HEK293 (cell line): ENCODE results near the gene EDAR.

Source experiments
- CTCF ChIA-PET: fragments of 350-600 bp; formaldehyde crosslinking; extraction: SDS; loops from one replicate; lab custom pipeline; 2021; ENCODE audit warnings: antibody characterized with exemption; lab: Yijun Ruan, JAX
- POLR2A ChIA-PET: fragments of 300-600 bp; formaldehyde crosslinking; extraction: SDS; loops from one replicate; lab custom pipeline; 2020; ENCODE audit warnings: antibody characterized with exemption, inconsistent platforms; lab: Yijun Ruan, JAX
- H3K27ac ChIP-seq: fragments of 200-500 bp; sonication (Bioruptor generic); 2 replicates; pipeline ENCODE4 v1.5.1; 2014; ENCODE audit warnings: low read depth, low read length, control low read depth, inconsistent platforms; ENCODE audit errors: extremely low read depth
- H3K36me3 ChIP-seq, 2 experiments: fragments of 200-500 bp in 1 of 2; sonication (Bioruptor generic) in 1 of 2; 1 replicate in 1 of 2; 2 replicates in 1 of 2; pipeline ENCODE4 v1.5.1; 2014 to 2017; ENCODE audit warnings: inconsistent platforms in 2 of 2, low read length in 2 of 2; ENCODE audit not compliant: control insufficient read depth in 2 of 2, insufficient read depth in 1 of 2
- H3K4me1 ChIP-seq: fragments of 200-500 bp; sonication (Bioruptor generic); 2 replicates; pipeline ENCODE4 v1.5.1; 2014; ENCODE audit warnings: mild to moderate bottlenecking, low read length, inconsistent platforms; ENCODE audit not compliant: control insufficient read depth, insufficient read depth
- H3K4me3 ChIP-seq: 2 replicates; pipeline ENCODE4 v1.5.1; 2011; ENCODE audit warnings: low read depth, mild to moderate bottlenecking, control low read depth, low read length, moderate library complexity
- H3K9me3 ChIP-seq: fragments of 200-500 bp; sonication (Bioruptor generic); 2 replicates; pipeline ENCODE4 v1.5.1; 2014; ENCODE audit warnings: low read depth, low read length, inconsistent platforms; ENCODE audit not compliant: control insufficient read depth, insufficient read depth
- GLI2 ChIP-seq: fragments of 450-650 bp; formaldehyde crosslinking; IDR thresholded peaks from 2 replicates; pipeline ENCODE4; 2017; ENCODE audit warnings: missing biosample characterization, missing genetic modification characterization, low read depth, borderline replicate concordance
- GLI4 ChIP-seq: fragments of 450-650 bp; formaldehyde crosslinking; IDR thresholded peaks from 2 replicates; pipeline ENCODE4 v1.5.1; 2016; ENCODE audit warnings: missing biosample characterization, missing genetic modification characterization
- OSR2 ChIP-seq: fragments of 450-650 bp; formaldehyde crosslinking; IDR thresholded peaks from 2 replicates; pipeline ENCODE4 v1.5.1; 2016; ENCODE audit warnings: missing biosample characterization, missing genetic modification characterization
- TCF7L2 ChIP-seq: IDR thresholded peaks from 2 replicates; pipeline ENCODE4 v1.6.1; 2011; ENCODE audit warnings: low read depth, mild to moderate bottlenecking, inconsistent platforms, low read length, moderate library complexity, borderline replicate concordance
- ZFP41 ChIP-seq: fragments of 450-650 bp; formaldehyde crosslinking; IDR thresholded peaks from 2 replicates; pipeline ENCODE4 v1.5.1; 2016; ENCODE audit warnings: missing biosample characterization, missing genetic modification characterization, borderline replicate concordance
- ZNF37A ChIP-seq: fragments of 450-650 bp; IDR thresholded peaks from 2 replicates; pipeline ENCODE4 v1.5.1; 2018; ENCODE audit warnings: missing biosample characterization, missing genetic modification characterization
- ZNF391 ChIP-seq: fragments of 450-650 bp; formaldehyde crosslinking; IDR thresholded peaks from 2 replicates; pipeline ENCODE4 v1.5.1; 2016; ENCODE audit warnings: low read depth, missing biosample characterization, missing genetic modification characterization, borderline replicate concordance
- ZNF423 ChIP-seq: fragments of 450-650 bp; formaldehyde crosslinking; IDR thresholded peaks from 2 replicates; pipeline ENCODE4 v1.5.1; 2016; ENCODE audit warnings: missing biosample characterization, missing genetic modification characterization
- ZNF48 ChIP-seq: fragments of 450-650 bp; formaldehyde crosslinking; IDR thresholded peaks from 2 replicates; pipeline ENCODE4 v1.5.1; 2016; ENCODE audit warnings: missing biosample characterization, missing genetic modification characterization
- ZNF777 ChIP-seq: fragments of 450-650 bp; formaldehyde crosslinking; IDR thresholded peaks from 2 replicates; pipeline ENCODE4 v1.5.1; 2017; ENCODE audit warnings: missing biosample characterization, missing genetic modification characterization, borderline replicate concordance
- TF ChIP-seq, protein P1 (sequence below): fragments of 450-650 bp; formaldehyde crosslinking; IDR thresholded peaks from 2 replicates; pipeline ENCODE4 v1.5.1; 2016; ENCODE audit warnings: missing biosample characterization, missing genetic modification characterization
- TF ChIP-seq, protein P2 (sequence below): fragments of 450-650 bp; formaldehyde crosslinking; IDR thresholded peaks from 2 replicates; pipeline ENCODE4 v1.5.1; 2016; ENCODE audit warnings: missing biosample characterization, missing genetic modification characterization, low read depth
- TF ChIP-seq, protein P3 (sequence below): fragments of 450-650 bp; formaldehyde crosslinking; IDR thresholded peaks from 2 replicates; pipeline ENCODE4 v1.5.1; 2016; ENCODE audit warnings: missing biosample characterization, missing genetic modification characterization
- TF ChIP-seq, protein P4 (sequence below): fragments of 450-650 bp; formaldehyde crosslinking; IDR thresholded peaks from 2 replicates; pipeline ENCODE4 v1.5.1; 2016; ENCODE audit warnings: missing biosample characterization, missing genetic modification characterization

Gene EDAR

DNA sequence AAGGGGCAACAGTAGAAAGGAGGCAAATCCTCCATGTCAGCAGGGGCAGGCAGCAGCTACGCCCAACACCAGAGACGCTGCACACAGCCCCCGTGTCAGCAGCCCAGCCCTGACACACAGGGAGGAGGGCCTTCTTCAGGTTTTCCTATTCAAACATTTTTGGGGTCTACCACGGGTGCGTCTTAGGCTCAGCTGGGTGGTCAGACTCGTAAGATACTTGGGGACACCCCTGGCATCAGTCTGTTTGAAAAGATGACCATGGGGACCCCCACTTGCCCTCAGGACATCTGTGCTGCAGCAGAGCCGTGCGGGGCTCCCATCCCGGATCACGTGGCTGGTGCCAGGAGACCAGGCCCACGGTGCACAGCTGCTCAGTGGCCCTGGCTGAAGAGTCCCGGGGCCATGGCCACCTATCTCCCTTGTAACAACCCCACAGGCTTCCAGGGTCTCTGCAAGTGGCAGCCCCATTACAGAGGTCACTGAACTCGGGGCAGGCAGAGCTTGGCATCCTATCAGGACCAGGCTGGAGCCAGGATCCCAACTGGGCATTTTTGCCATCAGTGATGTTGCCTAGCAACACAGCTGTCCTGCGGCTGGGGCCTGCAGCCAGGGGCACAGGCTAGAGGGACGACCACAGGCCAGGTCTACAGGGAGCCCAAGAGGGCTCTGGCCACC, 82.5 kb downstream of the EDAR start (continued):
- TF ChIP-seq, protein P1, sequence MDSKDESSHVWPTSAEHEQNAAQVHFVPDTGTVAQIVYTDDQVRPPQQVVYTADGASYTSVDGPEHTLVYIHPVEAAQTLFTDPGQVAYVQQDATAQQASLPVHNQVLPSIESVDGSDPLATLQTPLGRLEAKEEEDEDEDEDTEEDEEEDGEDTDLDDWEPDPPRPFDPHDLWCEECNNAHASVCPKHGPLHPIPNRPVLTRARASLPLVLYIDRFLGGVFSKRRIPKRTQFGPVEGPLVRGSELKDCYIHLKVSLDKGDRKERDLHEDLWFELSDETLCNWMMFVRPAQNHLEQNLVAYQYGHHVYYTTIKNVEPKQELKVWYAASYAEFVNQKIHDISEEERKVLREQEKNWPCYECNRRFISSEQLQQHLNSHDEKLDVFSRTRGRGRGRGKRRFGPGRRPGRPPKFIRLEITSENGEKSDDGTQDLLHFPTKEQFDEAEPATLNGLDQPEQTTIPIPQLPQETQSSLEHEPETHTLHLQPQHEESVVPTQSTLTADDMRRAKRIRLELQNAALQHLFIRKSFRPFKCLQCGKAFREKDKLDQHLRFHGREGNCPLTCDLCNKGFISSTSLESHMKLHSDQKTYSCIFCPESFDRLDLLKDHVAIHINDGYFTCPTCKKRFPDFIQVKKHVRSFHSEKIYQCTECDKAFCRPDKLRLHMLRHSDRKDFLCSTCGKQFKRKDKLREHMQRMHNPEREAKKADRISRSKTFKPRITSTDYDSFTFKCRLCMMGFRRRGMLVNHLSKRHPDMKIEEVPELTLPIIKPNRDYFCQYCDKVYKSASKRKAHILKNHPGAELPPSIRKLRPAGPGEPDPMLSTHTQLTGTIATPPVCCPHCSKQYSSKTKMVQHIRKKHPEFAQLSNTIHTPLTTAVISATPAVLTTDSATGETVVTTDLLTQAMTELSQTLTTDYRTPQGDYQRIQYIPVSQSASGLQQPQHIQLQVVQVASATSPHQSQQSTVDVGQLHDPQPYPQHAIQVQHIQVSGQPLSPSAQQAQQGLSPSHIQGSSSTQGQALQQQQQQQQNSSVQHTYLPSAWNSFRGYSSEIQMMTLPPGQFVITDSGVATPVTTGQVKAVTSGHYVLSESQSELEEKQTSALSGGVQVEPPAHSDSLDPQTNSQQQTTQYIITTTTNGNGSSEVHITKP (tag by site-specific recombination) = no peak

DNA sequence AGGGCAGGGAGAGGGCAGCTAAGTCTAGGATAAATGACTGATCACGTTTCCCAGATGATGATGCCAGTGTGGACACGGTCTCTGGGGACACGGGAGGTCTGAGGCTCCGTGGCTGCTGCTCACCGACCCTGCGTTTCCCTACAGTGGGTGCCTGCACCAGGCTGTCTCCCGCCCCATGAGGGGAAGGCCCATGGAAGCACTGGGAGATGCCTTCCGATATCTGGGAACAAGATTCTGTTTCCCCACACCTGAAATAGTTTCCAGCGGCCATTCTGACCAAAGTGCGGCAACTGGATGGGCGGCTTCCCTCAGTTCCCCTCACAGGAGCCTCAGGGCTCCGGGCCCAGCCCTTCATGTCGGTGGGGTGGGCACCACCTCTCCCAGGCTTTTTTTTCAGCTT, 83.1 kb downstream of the EDAR start:
- ChIA-PET CTCF (interaction anchor here (1.2 kb wide), 1 partner anchor 23 kb away, joined by 3 read pairs; no protein-coding TSS in a partner anchor), POLR2A (no interaction called here)
- no peak for TF ChIP-seq ZNF423
- TF ChIP-seq TCF7L2 = no peak
- Histone ChIP-seq H3K4me3 (no peak overlapping the region), H3K4me1 (no peaks in the 10 kb centered on the region), H3K27ac (no peak overlapping the region), H3K36me3 (no peaks in the 10 kb centered on the region), H3K9me3 (no peaks in the 10 kb centered on the region)

DNA sequence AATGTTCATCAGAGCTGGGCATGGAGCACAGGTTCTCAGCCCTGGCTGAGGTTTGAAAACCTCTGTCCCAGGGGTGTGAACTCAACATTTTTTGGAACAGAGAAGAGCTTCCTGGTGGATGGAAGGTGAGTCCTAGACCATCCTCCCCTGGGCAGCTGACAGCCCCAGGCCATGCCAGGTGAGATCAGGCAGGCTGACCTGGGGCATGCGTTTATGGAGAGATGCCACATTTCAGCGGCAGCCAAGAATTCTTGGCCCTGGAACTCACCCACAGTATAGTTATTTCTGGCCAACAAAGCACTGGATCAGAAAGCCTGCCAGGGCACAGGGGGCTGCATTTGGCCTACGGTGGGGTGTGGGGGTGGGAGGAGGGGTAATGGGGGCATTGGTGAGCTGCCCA, 83.8 kb downstream of the EDAR start:
- H3K4me1 ChIP-seq = no peaks in the 10 kb centered on the region
- POLR2A ChIA-PET = no interaction called here
- no peak overlapping the region for H3K27ac ChIP-seq
- no peak overlapping the region for H3K4me3 ChIP-seq
- TF ChIP-seq, protein P2, sequence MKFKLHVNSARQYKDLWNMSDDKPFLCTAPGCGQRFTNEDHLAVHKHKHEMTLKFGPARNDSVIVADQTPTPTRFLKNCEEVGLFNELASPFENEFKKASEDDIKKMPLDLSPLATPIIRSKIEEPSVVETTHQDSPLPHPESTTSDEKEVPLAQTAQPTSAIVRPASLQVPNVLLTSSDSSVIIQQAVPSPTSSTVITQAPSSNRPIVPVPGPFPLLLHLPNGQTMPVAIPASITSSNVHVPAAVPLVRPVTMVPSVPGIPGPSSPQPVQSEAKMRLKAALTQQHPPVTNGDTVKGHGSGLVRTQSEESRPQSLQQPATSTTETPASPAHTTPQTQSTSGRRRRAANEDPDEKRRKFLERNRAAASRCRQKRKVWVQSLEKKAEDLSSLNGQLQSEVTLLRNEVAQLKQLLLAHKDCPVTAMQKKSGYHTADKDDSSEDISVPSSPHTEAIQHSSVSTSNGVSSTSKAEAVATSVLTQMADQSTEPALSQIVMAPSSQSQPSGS (tag by site-specific recombination) = no peak
- TF ChIP-seq, protein P3, sequence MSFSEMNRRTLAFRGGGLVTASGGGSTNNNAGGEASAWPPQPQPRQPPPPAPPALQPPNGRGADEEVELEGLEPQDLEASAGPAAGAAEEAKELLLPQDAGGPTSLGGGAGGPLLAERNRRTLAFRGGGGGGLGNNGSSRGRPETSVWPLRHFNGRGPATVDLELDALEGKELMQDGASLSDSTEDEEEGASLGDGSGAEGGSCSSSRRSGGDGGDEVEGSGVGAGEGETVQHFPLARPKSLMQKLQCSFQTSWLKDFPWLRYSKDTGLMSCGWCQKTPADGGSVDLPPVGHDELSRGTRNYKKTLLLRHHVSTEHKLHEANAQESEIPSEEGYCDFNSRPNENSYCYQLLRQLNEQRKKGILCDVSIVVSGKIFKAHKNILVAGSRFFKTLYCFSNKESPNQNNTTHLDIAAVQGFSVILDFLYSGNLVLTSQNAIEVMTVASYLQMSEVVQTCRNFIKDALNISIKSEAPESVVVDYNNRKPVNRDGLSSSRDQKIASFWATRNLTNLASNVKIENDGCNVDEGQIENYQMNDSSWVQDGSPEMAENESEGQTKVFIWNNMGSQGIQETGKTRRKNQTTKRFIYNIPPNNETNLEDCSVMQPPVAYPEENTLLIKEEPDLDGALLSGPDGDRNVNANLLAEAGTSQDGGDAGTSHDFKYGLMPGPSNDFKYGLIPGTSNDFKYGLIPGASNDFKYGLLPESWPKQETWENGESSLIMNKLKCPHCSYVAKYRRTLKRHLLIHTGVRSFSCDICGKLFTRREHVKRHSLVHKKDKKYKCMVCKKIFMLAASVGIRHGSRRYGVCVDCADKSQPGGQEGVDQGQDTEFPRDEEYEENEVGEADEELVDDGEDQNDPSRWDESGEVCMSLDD = no peak
- TF ChIP-seq OSR2 (no peak), ZNF48 (no peak), ZNF37A (no peak), ZNF777 (tag by site-specific recombination) (no peak), GLI4 (tag by site-specific recombination) (no peak), ZNF391 (tag by site-specific recombination) (no peak), GLI2 (no peak), ZNF423 (no peak), ZFP41 (no peak)
- TF ChIP-seq, protein P4, sequence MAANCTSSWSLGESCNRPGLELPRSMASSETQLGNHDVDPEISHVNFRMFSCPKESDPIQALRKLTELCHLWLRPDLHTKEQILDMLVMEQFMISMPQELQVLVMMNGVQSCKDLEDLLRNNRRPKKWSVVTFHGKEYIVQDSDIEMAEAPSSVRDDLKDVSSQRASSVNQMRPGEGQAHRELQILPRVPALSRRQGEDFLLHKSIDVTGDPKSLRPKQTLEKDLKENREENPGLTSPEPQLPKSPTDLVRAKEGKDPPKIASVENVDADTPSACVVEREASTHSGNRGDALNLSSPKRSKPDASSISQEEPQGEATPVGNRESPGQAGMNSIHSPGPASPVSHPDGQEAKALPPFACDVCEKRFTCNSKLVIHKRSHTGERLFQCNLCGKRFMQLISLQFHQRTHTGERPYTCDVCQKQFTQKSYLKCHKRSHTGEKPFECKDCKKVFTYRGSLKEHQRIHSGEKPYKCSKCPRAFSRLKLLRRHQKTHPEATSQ = no peak
- TF ChIP-seq, all 188 proteins: peak for 0
- Histone ChIP-seq H3K36me3 (no peaks in the 10 kb centered on the region), H3K9me3 (no peaks in the 10 kb centered on the region)
- CTCF ChIA-PET = interaction anchor here (1.2 kb wide), 1 partner anchor 23 kb away, joined by 3 read pairs; no protein-coding TSS in a partner anchor
